ENCODE results near the gene C1orf74.

Gene C1orf74

DNA sequence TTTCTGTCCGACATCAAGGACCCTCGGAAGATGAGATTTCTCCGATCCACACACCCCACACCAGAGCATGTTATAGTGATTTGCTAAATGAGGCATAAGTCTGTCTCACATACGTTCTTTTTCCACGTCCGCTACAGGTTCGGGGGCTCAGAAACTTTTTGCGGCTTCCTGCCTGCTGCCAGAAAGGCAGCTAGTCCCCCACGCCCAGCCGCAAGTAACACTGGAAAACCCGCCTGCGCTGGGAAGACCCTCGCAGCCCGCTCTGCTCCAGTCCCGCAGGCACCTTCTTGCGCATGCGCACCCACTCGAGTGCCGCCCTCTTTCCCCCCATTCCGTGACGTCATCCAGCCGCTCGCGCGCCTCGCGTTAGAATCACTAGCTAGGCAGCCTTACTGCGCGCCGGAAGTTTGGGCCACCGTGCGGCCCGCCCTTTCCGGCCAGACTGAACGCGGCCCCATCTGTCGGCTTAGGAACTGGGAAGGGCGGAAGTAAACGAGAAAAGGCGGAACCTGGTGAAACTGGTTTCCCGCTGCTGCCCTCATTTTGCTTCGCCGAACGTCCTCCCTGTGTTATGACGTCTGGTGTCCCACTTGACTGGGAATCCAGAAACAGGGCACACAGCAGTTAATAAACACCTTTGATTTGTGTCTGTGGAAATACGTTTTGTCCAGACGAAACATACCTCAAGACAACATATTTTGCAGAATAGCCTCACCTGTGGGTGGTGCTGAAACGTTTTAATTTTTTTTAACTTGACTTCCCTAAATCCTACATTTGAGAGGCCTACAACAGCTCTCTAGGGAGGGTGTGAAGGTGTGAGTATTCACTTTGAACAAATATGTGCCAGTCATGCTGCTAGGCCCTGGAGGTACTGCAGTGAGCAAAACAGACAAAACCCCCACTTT is at the start of gene C1orf74:
Gene C1orf74, minus strand, starts transcription at position 295 of the 905 bp plus-strand sequence. CDS start 925 bp downstream, outside the sequence.
- TF ChIP-seq, protein P1, sequence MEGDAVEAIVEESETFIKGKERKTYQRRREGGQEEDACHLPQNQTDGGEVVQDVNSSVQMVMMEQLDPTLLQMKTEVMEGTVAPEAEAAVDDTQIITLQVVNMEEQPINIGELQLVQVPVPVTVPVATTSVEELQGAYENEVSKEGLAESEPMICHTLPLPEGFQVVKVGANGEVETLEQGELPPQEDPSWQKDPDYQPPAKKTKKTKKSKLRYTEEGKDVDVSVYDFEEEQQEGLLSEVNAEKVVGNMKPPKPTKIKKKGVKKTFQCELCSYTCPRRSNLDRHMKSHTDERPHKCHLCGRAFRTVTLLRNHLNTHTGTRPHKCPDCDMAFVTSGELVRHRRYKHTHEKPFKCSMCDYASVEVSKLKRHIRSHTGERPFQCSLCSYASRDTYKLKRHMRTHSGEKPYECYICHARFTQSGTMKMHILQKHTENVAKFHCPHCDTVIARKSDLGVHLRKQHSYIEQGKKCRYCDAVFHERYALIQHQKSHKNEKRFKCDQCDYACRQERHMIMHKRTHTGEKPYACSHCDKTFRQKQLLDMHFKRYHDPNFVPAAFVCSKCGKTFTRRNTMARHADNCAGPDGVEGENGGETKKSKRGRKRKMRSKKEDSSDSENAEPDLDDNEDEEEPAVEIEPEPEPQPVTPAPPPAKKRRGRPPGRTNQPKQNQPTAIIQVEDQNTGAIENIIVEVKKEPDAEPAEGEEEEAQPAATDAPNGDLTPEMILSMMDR (IDR thresholded peaks at IDR 0.05; ENCODE audit: low read depth, low read length, missing control alignments), result no peak

DNA sequence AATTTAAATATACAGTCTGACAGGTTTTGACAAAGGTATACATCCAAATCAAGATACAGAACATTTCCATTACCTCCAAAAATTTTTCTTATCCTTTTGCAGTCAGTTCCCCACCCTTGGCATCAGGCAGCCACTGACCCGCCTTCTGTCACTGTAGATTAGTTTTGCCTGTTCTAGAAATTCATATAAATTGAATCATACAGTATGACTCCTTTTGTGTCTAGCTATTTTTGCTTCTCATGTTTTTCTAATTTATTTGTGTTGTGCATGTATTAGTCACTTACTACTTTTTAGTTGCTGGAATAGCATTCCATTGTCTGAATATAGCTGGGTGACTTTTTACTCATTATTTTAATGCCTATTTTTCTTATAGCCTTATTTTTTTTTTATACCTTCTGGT is 47.3 kb upstream of the C1orf74 start:
- Histone ChIP-seq H3K27me3 (replicated peaks) (no peaks in the 10 kb centered on the region), H3K36me3 (replicated peaks) (peaks cover 27% of the 10 kb centered on the region), H3K4me3 (ENCODE audit: low read depth, low read length) (no peak overlapping the region), H3K27ac (peak overlapping the region; percentile 2)
- TF ChIP-seq, protein P1 (IDR thresholded peaks at IDR 0.05; ENCODE audit: low read depth, low read length, missing control alignments), result no peak
- in situ Hi-C loops (cut with HindIII; ENCODE audit: low pct_ligation_motif_present, low sequenced_read_pairs), result no loop called here
- DNase-seq, result peak; percentile 24

More for the DNA sequence above, at the start of gene C1orf74:
- no peaks in the 10 kb centered on the region for H3K27me3 ChIP-seq (replicated peaks)
- peak within 1 kb of the TSS; percentile 73 for H3K27ac ChIP-seq
- DNase-seq, result peak; percentile 97
- H3K36me3 ChIP-seq (replicated peaks), result no peaks in the 10 kb centered on the region
- in situ Hi-C loops (cut with HindIII; ENCODE audit: low pct_ligation_motif_present, low sequenced_read_pairs), result no loop called here
- H3K4me3 ChIP-seq (ENCODE audit: low read depth, low read length), result peak within 1 kb of the TSS; percentile 80

DNA sequence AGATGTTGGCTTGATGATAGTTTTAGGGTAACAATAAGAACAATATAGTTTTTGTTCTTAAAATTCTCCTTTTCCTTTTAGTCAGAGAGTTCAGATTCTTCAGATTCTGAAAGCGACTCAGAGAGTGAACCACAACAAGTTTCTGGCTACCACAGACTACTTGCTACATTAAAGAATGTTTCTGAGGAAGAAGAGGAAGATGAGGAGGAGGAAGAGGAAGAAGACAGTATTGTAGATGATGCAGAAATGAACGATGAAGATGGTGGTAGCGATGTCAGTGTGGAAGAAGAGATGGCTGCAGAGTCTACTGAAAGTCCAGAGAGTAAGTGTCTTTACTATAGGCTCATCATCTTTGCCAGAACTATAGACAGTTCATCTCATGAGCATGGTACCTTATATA is 46.4 kb upstream of the C1orf74 start:
- in situ Hi-C loops (cut with HindIII; ENCODE audit: low pct_ligation_motif_present, low sequenced_read_pairs), result no loop called here
- H3K4me3 ChIP-seq (ENCODE audit: low read depth, low read length), result no peak overlapping the region
- no peak overlapping the region for H3K27ac ChIP-seq
- TF ChIP-seq, protein P1 (IDR thresholded peaks at IDR 0.05; ENCODE audit: low read depth, low read length, missing control alignments), result no peak
- H3K27me3 ChIP-seq (replicated peaks), result no peaks in the 10 kb centered on the region
- DNase-seq, result no peak
- H3K36me3 ChIP-seq (replicated peaks), result peaks cover 24% of the 10 kb centered on the region

DNA sequence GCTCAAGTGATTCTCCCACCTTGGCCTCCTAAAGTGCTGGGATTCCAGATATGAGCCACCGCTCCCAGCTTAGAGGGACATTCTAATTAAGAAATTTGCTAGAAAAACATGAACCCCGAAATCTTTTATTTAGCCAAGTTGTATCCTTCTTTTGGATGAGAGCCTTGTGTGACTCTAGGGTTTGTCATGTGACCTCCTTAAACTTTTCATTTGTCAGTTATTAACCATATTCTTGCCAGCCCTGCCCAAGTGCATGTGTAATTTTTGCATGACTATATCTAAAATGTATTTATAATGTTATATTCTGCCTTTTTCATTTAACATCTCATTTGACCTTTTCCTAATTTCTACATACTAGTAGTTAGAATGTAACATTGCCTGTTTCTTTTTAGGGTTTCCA is 45.4 kb upstream of the C1orf74 start:
- TF ChIP-seq, protein P1 (IDR thresholded peaks at IDR 0.05; ENCODE audit: low read depth, low read length, missing control alignments), result no peak
- Histone ChIP-seq H3K27me3 (replicated peaks) (no peaks in the 10 kb centered on the region), H3K27ac (no peak overlapping the region), H3K4me3 (ENCODE audit: low read depth, low read length) (no peak overlapping the region), H3K36me3 (replicated peaks) (peaks cover 19% of the 10 kb centered on the region)
- no peak for DNase-seq
- in situ Hi-C loops (cut with HindIII; ENCODE audit: low pct_ligation_motif_present, low sequenced_read_pairs), result no loop called here

DNA sequence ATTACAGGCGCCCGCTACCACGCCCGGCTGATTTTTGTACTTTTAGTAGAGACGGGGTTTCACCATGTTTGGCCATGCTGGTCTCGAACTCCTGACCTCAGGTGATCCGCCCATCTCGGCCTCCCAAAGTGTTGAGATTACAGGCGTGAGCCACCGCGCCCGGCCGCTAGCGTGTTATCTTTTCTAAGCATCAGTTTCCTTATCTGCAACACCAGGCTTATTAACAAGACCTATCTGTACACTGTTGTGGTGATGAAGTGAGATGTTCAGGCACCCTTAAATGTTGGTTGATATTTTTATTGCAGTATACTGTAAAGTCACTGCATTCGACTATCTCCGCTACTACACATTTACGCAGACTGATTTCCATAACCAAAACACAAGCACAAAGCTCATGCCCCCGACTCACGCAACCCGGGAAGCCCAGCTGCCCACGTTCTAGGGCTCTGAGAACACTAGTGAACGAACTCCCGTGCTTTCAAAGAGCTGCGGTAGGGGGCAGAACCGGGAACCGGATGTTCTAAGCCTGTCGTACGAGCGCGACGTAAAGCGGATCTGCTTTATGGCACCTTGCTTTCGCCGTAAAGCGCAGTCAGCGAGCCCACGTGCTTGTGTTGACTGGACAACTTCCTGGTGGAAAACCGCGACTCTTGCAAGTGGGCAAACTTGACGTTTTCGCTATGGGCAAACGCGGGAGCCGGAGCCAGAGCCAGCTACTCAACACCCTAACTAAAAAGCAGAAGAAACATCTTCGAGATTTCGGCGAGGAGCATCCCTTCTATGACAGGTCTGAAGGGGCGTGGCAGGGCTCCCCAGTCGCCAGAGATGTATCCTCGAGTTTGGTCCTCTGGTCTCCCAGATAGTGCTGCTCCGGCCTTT is 43.3 kb upstream of the C1orf74 start, which contains the start of gene UTP25:
Gene UTP25, plus strand, starts transcription at position 589 of the 879 bp plus-strand sequence. Its CDS starts 92 bp downstream, at position 681.
- H3K4me3 ChIP-seq (ENCODE audit: low read depth, low read length), result peak within 1 kb of the TSS; percentile 74
- H3K36me3 ChIP-seq (replicated peaks), result peaks cover 7% of the 10 kb centered on the region
- TF ChIP-seq, protein P1 (IDR thresholded peaks at IDR 0.05; ENCODE audit: low read depth, low read length, missing control alignments), result peak; percentile 80
- in situ Hi-C loops (cut with HindIII; ENCODE audit: low pct_ligation_motif_present, low sequenced_read_pairs), result no loop called here
- no peaks in the 10 kb centered on the region for H3K27me3 ChIP-seq (replicated peaks)
- H3K27ac ChIP-seq, result peak within 1 kb of the TSS; percentile 75
- peak; percentile 97 for DNase-seq

Measured in brain microvascular endothelial cell (primary cell).